Measurements from ENCODE around the gene YAF2. TPM values are rescaled to one million over a fixed set of nuclear protein-coding genes. Genes with fewer than 3 reads are reported as not detected.

The YAF2 gene
- total RNA-seq, 4 donors from 2014 or later = 8.7 to 17.8 (median 15.2) TPM

GRCh38 chr12:42144408-42145196 is 93.4 kb downstream of the YAF2 start, which contains the start of gene GXYLT1:
TSS of gene GXYLT1 (minus strand) at chr12:42144874. CDS start at chr12:42144646, 228 bp downstream.
- intact Hi-C loops (cut with DNase I; ENCODE audit: low total_unique reads) = no loop called here
- no peak for TF ChIP-seq POLR2A (IDR thresholded peaks at IDR 0.05)
- TF ChIP-seq, protein P1, sequence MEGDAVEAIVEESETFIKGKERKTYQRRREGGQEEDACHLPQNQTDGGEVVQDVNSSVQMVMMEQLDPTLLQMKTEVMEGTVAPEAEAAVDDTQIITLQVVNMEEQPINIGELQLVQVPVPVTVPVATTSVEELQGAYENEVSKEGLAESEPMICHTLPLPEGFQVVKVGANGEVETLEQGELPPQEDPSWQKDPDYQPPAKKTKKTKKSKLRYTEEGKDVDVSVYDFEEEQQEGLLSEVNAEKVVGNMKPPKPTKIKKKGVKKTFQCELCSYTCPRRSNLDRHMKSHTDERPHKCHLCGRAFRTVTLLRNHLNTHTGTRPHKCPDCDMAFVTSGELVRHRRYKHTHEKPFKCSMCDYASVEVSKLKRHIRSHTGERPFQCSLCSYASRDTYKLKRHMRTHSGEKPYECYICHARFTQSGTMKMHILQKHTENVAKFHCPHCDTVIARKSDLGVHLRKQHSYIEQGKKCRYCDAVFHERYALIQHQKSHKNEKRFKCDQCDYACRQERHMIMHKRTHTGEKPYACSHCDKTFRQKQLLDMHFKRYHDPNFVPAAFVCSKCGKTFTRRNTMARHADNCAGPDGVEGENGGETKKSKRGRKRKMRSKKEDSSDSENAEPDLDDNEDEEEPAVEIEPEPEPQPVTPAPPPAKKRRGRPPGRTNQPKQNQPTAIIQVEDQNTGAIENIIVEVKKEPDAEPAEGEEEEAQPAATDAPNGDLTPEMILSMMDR (IDR thresholded peaks at IDR 0.05) = no peak
- 0 to 1% methylated on average over 48 to 76 of the region's 106 CpGs for WGBS, 2 donors
- peak within 1 kb of the TSS; percentile 76 for H3K4me3 ChIP-seq (ENCODE audit: low read depth, poor library complexity, severe bottlenecking)
- peak; percentile 83 to 96 for DNase-seq (ENCODE audit: low spot score in 2 of 2)

- DNase-seq (ENCODE audit: low spot score in 2 of 2) = peak in 1 of 2 donors; percentile 85
Observed at GRCh38 chr12:42144158-42144407, 94.0 kb downstream of the YAF2 start.

DNA sequence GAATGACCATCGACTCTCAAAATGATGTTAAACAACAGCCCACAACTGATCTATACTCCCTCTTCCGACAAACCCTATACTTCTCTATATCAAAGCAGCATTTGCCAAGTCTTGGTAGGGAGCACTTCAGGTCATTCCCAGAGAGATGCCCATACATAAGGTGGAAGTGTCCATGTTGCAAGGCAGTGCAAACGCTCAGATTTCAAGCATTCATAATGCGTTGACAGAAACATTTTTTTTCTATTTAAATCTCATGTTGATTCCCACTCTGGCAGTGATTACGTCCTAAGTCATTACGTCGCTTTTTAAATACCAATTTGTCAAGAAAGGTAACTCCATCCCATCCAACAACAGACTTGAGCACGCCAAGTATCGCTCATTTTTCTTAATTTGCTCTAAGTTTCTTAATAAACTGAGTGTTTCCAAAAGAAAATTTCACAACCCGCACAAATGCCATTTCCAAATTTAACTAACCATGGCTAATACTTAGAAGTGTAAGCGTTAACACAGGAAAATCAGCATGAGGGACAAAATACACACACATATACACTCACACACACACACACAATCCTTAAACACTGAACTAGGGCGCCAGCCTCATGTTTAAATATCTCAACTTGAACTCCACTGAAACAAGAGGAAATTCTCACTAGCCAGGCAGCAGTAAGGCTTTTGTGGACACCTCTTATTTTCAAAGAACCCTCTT is 94.4 kb downstream of the YAF2 start:
- TF ChIP-seq, protein P1 (IDR thresholded peaks at IDR 0.05) = no peak
- no peak for TF ChIP-seq POLR2A (IDR thresholded peaks at IDR 0.05)
- peak overlapping the region; percentile 76 for H3K4me3 ChIP-seq (ENCODE audit: low read depth, poor library complexity, severe bottlenecking)
- no peak for DNase-seq (ENCODE audit: low spot score in 2 of 2)
- intact Hi-C loops (cut with DNase I; ENCODE audit: low total_unique reads) = no loop called here
- 7 to 8% methylated on average over 12 of the region's 12 CpGs for WGBS, 2 donors

More at GRCh38 chr12:42144158-42144407, 94.0 kb downstream of the YAF2 start:
- TF ChIP-seq, protein P1 (IDR thresholded peaks at IDR 0.05) = no peak
- TF ChIP-seq POLR2A (IDR thresholded peaks at IDR 0.05) = no peak
- peak overlapping the region; percentile 76 for H3K4me3 ChIP-seq (ENCODE audit: low read depth, poor library complexity, severe bottlenecking)
- intact Hi-C loops (cut with DNase I; ENCODE audit: low total_unique reads) = no loop called here
- 0 to 1% methylated on average over 20 of the region's 21 CpGs for WGBS, 2 donors

DNA sequence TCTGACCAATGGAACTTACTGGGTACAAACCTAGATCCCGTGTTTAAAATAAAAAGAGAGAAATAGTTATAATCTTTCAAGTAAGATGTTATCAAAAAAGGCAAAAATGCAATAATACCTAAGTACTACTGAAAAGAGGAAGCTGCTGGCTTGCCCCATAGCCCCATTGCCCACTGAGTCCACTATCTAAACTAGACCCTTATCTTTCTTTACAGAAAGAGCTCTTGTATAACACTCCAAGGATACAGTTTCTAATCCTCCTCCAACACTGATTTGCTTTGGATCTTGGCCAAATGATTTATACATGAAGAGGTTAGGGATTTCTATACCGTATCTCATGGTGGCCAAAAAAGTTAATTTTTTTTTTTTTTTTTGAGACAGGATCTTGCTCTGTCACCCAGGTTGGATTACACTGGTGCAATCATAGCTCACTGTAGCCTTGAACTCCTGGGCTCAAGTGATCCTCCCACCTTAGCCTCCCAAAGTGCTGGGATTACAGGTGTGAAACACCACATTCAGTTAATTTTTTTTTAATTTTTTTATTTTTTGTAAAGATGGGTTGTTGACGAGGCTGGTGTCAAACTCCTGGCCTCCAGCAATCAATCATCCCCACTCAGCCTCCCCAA is 96.0 kb downstream of the YAF2 start:
- intact Hi-C loops (cut with DNase I; ENCODE audit: low total_unique reads) = no loop called here
- no peak overlapping the region for H3K4me3 ChIP-seq (ENCODE audit: low read depth, poor library complexity, severe bottlenecking)
- no peak for DNase-seq (ENCODE audit: low spot score in 2 of 2)
- WGBS, 2 donors = 81 to 83% methylated on average over 3 of the region's 3 CpGs
- TF ChIP-seq, protein P1 (IDR thresholded peaks at IDR 0.05) = no peak
- no peak for TF ChIP-seq POLR2A (IDR thresholded peaks at IDR 0.05)

DNA sequence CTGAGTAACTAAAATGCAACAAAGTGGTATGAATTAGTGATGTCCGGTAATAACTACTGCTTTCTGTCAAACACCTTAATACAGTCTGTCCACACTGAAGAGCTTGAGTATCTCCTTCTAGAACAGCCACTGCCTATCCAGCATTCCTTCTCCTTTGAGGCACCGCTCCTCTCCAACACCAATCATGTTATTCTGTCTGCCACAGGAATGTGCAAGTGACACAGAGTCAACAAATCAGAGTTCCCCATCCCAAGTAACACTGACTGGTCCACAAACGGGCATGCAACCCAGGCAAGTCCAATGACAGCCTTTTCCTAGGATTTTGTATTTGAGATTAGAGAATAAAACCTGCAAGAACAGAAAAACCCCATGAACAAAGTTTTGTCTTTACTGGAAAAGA is 97.1 kb downstream of the YAF2 start:
- WGBS, 2 donors = 56 to 69% methylated on average over 3 of the region's 3 CpGs
- no peak overlapping the region for H3K4me3 ChIP-seq (ENCODE audit: low read depth, poor library complexity, severe bottlenecking)
- TF ChIP-seq, protein P1 (IDR thresholded peaks at IDR 0.05) = no peak
- TF ChIP-seq POLR2A (IDR thresholded peaks at IDR 0.05) = no peak
- DNase-seq (ENCODE audit: low spot score in 2 of 2) = no peak
- intact Hi-C loops (cut with DNase I; ENCODE audit: low total_unique reads) = no loop called here
